ENCODE data around the gene RASSF3.

The RASSF3 gene

GRCh38 chr12:64633940-64634337 is 23.6 kb downstream of the RASSF3 start:
- peak; percentile 45 for DNase-seq (ENCODE audit: low spot score)

GRCh38 chr12:64634508-64635092 is 24.3 kb downstream of the RASSF3 start:
- no peak for DNase-seq (ENCODE audit: low spot score)

GRCh38 chr12:64635356-64635998 is 25.2 kb downstream of the RASSF3 start:
- no peak for DNase-seq (ENCODE audit: low spot score)

GRCh38 chr12:64636856-64637255 is 26.6 kb downstream of the RASSF3 start:
- DNase-seq (ENCODE audit: low spot score), result no peak

- no peak for DNase-seq (ENCODE audit: low spot score)
Measured at GRCh38 chr12:64639466-64639865, 29.2 kb downstream of the RASSF3 start.

- DNase-seq (ENCODE audit: low spot score), result no peak
Measured at GRCh38 chr12:64646318-64646717, 36.0 kb downstream of the RASSF3 start.

GRCh38 chr12:64649487-64649886 is 39.2 kb downstream of the RASSF3 start:
- DNase-seq (ENCODE audit: low spot score), result no peak

- DNase-seq (ENCODE audit: low spot score), result no peak
Measured at GRCh38 chr12:64650762-64651161, 40.5 kb downstream of the RASSF3 start.

- DNase-seq (ENCODE audit: low spot score), result no peak
Measured at GRCh38 chr12:64652346-64652745, 42.1 kb downstream of the RASSF3 start.

GRCh38 chr12:64653123-64653522 is 42.8 kb downstream of the RASSF3 start:
- DNase-seq (ENCODE audit: low spot score), result no peak

GRCh38 chr12:64653907-64654306 is 43.6 kb downstream of the RASSF3 start:
- peak; percentile 52 for DNase-seq (ENCODE audit: low spot score)

- no peak for DNase-seq (ENCODE audit: low spot score)
Measured at GRCh38 chr12:64655141-64655540, 44.8 kb downstream of the RASSF3 start.

GRCh38 chr12:64656429-64656828 is 46.1 kb downstream of the RASSF3 start:
- DNase-seq (ENCODE audit: low spot score), result no peak

- no peak for DNase-seq (ENCODE audit: low spot score)
Measured at GRCh38 chr12:64658892-64659481, 48.7 kb downstream of the RASSF3 start.

GRCh38 chr12:64660237-64661018 is 50.1 kb downstream of the RASSF3 start:
- no peak for DNase-seq (ENCODE audit: low spot score)

GRCh38 chr12:64663015-64663414 is 52.7 kb downstream of the RASSF3 start:
- DNase-seq (ENCODE audit: low spot score), result no peak

- DNase-seq (ENCODE audit: low spot score), result no peak
Measured at GRCh38 chr12:64665514-64665913, 55.2 kb downstream of the RASSF3 start.

- no peak for DNase-seq (ENCODE audit: low spot score)
Measured at GRCh38 chr12:64666054-64666914, 56.0 kb downstream of the RASSF3 start.

- DNase-seq (ENCODE audit: low spot score), result no peak
Measured at GRCh38 chr12:64667793-64668192, 57.5 kb downstream of the RASSF3 start.

GRCh38 chr12:64669270-64669842 is 59.1 kb downstream of the RASSF3 start:
- no peak for DNase-seq (ENCODE audit: low spot score)

- DNase-seq (ENCODE audit: low spot score), result no peak
Measured at GRCh38 chr12:64670019-64670418, 59.7 kb downstream of the RASSF3 start.

Data from AG08395 (cell line).